HG03378 (cell line): ENCODE measurements around the gene FAM89B.

Experiments
- ATAC-seq: cut with Tn5 transposase; IDR thresholded peaks from one replicate; pipeline ENCODE4 v1.9.1; 2021; ENCODE audit warnings: mild to moderate bottlenecking, moderate library complexity; ENCODE audit not compliant: unreplicated experiment

FAM89B gene

DNA sequence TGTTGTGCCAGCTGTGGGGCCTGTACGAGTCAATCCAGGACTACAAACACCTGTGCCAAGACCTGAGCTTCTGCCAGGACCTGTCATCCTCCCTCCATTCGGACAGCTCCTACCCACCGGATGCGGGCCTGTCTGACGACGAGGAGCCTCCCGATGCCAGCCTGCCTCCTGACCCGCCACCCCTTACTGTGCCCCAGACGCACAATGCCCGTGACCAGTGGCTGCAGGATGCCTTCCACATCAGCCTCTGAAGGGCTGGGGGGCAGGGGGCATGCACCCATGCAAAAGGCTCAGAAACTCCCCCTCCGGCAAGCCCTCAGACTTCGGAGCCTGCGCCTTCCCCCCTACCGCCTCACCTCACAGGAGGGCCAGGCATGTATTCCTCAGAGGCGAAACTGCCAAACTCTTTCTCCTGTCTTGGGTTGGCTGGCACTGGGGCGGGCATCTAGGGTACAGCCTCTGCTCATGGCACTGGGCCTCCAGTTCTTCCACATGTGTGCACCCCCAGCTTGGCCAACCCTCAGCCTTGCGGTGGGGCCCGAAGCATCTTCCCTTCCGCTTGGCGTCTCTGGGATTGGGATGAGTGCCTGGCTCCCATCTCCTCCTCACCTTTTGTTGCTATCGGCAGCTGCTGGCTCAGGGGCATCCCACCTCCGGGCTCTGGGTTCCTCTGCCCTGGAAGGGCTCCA lies 1.2 kb downstream of the FAM89B start:
- no peak for ATAC-seq

GRCh38 chr11:65574109-65574810 lies 1.9 kb downstream of the FAM89B start:
- no peak for ATAC-seq

- no peak for ATAC-seq
Observed at GRCh38 chr11:65574811-65575567, 2.7 kb downstream of the FAM89B start.

DNA sequence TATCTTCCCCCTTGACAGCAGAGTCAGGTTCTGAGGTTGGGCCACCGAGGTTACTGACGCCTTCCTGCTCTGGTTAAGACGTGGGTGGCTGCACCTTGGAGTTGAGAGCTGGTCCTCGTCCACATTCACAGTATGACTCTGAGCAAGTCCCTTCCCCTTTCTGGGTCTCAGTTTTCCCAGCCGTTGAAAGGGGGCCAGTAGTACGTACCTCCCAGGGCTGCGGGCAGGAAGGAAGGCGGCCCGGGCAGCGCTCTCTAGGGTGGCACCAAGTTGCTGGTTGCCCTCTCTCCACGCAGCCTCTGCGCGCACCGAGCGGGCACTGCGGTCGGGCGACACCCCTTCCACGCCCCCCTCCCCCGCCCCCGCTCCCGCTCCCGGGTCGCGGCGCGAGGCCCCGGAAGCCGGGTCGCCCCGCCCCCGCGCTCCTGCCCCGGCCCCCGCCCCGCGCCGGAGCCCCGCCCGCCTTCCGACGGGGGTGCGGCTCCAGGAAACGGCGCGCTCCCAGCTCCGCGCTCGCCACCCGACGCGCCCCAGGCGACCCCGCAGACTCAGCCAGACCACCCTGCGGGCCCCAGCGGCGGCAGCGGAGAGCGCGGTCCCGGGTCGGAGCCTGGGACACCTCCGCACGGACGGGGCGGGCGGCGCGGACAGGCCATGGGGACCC lies 3.4 kb downstream of the FAM89B start, which contains the start of gene EHBP1L1:
Gene EHBP1L1 (plus strand): TSS at position 486 of the 664 bp plus-strand sequence. CDS start 250 bp downstream, outside the sequence.
- no peak for ATAC-seq

- no peak for ATAC-seq
Observed at GRCh38 chr11:65576232-65576866, 4.0 kb downstream of the FAM89B start.

- no peak for ATAC-seq
Observed at GRCh38 chr11:65576867-65577755, 4.8 kb downstream of the FAM89B start.

DNA sequence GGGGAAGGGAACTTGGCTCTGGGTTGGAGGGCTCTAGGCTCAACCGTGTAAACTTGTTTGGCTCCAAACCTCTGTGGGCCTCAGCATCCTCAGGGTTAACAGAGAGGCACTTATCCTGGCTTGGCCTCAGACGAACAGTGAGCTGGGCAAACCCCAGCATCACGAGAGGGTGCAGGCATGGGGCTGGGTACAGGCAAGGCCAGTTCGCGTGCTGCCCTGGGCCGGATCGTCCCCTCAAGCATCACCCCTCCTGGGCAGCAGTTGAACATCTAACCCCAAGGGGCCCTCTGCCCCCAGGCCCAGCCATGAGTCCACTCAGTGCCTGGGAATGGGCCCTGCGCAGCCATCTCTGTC lies 5.4 kb downstream of the FAM89B start:
- no peak for ATAC-seq

DNA sequence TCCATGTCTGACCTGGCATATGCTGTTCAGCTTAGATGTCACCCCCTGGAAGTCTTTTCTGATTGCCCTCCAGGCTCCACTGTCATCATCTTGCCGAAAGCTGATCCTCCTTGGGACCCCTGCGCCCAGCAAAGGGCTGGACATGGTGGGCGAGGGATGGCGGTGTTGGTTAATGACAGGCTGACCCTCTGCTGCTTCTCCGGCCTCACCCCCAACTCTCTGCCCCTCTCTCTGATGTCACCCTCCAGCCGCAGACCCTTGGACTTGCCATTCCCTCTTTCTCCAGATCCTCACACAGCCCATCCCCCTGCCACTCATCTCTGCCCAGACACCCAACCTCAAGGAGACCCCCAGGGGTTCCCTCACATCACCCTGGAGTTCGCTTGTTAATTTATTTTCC lies 5.8 kb downstream of the FAM89B start:
- no peak for ATAC-seq

GRCh38 chr11:65578667-65579066 lies 6.3 kb downstream of the FAM89B start:
- no peak for ATAC-seq

GRCh38 chr11:65579291-65579690 lies 7.0 kb downstream of the FAM89B start:
- no peak for ATAC-seq

DNA sequence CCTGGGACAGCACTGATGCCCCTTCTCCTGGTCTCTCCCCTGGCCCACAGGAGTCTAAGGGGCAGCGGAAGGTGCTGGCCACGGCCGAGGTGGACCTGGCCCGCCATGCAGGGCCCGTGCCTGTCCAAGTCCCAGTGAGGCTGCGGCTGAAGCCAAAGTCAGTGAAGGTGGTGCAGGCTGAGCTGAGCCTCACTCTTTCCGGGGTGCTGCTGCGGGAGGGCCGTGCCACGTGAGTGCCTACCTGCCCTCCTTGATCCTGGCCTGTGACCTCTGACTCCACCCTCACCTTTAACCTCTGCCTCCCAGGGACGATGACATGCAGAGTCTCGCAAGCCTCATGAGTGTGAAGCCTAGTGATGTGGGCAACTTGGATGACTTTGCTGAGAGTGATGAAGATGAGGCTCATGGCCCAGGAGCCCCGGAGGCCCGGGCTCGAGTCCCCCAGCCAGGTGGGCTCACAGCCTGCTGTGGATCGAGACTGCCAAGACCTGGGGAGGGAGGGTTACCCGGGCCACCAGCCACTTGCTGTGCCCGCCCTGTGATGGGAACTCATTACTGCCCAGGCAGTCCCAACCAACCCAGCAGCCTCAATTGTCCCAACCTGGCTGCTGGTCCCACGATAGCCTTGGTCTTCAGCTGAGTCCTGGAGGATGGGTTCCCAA lies 7.8 kb downstream of the FAM89B start:
- no peak for ATAC-seq

DNA sequence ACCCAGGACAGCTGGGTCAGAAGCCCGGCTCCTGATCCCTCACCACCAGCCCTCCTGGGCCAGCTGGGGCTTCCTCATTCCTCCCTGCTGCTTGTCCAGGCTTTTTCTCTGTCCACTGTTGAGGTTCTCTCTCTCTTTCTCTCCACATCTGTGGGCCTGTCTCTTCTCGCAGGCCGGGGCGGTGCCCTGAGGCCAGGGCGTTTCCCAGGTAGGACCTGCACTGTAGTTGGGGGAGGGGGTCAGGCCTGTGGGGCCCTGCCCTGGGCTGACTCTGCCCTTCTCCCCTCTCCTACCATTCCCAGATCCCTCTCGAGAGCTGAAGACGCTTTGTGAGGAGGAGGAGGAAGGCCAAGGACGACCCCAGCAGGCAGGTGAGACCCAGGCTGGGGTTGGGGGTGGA lies 8.4 kb downstream of the FAM89B start:
- no peak for ATAC-seq

GRCh38 chr11:65581928-65582327 lies 9.6 kb downstream of the FAM89B start:
- no peak for ATAC-seq

DNA sequence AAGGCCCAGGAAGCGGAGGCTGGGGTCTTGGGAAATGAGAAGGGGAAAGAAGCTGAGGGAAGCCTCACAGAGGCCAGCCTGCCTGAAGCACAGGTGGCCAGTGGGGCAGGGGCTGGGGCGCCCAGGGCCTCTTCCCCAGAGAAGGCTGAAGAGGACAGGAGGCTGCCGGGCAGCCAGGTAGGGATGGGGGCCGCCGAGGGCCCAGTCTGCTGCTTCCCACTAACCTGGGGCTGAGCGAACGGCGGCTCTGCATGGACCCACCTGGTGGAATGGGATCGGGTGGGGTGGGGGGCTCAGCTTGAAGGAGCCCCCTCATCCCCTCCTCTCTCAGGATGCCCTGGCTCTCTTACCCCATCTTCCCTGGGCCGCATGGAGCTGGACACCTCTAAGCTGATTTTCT lies 11.3 kb downstream of the FAM89B start:
- no peak for ATAC-seq

- ATAC-seq: no peak
Observed at GRCh38 chr11:65584106-65584505, 11.8 kb downstream of the FAM89B start.

- no peak for ATAC-seq
Observed at GRCh38 chr11:65584723-65585171, 12.4 kb downstream of the FAM89B start.

DNA sequence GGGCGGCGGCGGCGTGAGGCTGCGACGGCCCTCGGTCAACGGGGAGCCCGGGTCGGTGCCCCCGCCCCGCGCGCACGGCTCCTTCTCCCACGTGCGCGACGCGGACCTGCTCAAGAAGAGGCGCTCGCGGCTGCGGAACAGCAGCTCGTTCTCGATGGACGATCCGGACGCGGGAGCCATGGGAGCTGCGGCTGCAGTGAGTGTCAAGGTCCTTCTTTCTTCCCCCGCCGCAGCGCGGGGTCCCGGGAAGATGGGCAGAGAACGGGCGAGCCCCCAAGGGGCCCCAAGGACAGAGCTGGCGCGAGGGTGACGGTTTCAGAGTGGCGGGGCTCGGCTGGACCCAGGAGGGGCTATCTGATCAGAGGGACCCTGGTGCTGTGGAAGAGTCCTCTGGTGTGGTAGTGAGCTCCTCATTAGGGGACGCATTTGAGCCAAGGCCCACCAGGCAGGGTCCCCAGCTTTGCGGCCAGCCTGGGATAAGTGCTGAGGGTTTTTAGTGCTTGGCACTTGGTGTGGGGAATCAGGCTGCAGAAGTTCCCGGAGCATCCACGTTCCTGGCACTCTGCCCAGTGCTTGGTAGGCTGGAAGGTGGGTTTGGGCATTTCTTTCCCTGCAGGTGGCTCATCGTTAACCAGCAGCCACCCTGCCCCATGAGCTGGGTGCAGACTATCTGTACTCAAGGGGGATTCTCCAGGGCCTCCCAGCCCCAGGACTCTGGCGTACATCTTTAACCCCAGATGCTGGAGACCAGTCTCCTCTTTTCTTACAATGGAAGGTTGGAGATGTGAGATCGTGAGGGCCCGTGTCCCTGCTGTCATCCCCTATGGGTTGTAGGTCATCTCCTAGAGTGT lies 13.3 kb downstream of the FAM89B start:
- no peak for ATAC-seq

DNA sequence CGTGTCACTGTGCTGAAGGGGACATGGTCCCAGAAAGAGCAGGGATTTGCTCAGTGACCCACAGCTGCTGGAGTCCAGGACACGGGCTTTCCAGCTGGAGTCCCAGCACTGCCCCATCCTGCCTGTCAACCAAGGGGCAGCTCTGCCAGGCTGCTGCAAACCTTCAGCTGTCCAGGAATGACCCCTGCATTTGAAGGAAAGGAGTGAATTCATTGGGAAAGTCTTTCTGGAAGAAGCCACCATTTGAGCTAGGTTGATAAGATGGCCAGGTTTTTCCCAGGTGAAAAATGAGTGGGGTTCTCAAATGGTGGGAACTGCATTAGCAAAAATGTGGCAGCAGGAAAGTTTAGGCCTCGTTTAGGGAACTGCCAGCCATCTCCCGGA lies 13.9 kb downstream of the FAM89B start:
- no peak for ATAC-seq
